ENCODE measurements around the gene PDGFRA.

Gene PDGFRA

DNA sequence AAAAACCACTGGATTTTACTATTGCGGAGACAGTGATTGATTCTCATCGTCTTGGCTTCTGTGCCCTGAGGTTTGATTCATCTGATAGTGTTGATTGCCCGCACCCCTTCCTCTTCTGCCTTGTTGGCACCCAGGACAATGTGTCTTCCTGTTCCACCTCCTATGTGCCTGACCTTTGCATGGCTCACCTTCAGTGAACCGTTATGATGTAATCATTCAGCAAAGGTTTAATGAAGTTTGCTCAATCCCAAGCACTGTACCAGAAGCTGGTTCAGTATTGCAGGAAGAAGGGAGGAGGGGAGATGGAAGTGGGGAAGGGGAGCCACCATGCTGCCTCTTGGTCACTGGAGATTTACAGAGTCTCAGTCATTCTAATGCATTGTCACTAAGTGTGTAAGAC, 36.3 kb downstream of the PDGFRA start:
- DNase-seq: no peak

- DNase-seq: no peak
Measured at GRCh38 chr4:54268151-54268550, 39.1 kb downstream of the PDGFRA start.

DNA sequence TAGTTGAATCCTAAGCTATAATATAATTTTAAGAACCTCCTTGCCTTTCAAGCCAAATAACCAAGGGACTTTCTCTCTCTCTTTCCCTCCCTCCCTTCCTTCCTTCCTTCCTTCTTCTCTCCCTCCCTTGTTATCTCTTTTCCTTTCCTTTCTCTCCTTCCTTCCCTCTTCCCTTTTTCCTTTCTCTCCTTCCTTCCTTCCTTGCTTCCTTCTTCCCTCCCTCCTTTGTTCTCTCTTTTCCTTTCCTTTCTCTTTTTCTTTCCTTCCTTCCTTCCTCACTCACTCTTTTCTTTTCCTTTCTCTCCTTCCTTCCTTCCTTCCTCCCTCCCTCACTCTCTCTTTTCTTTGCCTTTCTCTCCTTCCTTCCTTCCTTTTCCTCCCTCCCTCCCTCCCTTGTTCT, 42.4 kb downstream of the PDGFRA start:
- DNase-seq: no peak

- no peak for DNase-seq
Measured at GRCh38 chr4:54272051-54272450, 43.0 kb downstream of the PDGFRA start.

DNA sequence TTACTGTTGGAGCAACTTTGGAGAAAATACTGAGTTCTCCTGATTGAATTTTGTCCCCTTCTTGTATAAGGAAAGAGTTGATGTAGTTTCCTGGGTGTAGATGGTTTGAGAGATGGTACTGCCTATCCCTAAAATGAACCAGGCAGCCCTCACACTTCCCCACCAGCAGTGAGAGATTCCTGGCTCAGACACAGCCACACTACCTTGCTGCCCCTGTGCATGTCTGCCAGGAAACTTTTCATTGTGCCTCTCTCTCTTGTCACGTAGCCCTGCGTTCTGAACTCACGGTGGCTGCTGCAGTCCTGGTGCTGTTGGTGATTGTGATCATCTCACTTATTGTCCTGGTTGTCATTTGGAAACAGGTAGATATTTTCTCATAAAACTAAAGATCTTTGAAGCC, 45.2 kb downstream of the PDGFRA start:
- DNase-seq: no peak

DNA sequence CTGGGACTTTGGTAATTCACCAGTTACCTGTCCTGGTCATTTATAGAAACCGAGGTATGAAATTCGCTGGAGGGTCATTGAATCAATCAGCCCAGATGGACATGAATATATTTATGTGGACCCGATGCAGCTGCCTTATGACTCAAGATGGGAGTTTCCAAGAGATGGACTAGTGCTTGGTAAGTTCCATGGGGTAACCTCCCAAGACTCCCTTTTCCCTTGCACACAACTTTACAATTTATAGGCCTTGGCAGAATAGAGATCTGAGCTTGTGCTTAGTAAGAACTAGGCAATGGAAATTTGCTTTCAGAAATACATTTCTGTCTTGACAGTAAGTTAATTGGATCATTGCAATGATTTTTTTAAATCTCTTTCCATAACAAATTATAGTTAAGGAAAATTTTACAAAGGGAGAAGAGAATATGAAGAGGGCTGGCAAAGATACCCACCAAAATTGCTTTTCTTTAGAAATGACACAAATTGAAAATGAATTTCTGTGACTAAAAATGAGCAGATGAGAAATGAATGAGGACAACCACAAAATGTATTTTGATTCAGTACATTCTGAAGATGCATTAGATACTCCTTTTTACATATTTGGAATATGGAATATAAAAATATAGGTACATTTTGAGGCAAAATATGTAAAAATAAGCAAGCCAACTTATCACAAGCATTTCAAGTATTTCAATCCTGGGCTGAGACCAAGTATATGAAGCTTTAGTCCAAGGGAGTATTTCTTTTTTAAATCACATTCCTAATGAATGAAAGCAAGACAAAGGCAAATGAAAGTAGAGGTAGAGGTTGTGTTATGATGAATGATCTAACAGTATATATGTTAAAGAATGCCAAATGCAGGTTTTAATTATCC, 45.9 kb downstream of the PDGFRA start:
- DNase-seq: no peak

DNA sequence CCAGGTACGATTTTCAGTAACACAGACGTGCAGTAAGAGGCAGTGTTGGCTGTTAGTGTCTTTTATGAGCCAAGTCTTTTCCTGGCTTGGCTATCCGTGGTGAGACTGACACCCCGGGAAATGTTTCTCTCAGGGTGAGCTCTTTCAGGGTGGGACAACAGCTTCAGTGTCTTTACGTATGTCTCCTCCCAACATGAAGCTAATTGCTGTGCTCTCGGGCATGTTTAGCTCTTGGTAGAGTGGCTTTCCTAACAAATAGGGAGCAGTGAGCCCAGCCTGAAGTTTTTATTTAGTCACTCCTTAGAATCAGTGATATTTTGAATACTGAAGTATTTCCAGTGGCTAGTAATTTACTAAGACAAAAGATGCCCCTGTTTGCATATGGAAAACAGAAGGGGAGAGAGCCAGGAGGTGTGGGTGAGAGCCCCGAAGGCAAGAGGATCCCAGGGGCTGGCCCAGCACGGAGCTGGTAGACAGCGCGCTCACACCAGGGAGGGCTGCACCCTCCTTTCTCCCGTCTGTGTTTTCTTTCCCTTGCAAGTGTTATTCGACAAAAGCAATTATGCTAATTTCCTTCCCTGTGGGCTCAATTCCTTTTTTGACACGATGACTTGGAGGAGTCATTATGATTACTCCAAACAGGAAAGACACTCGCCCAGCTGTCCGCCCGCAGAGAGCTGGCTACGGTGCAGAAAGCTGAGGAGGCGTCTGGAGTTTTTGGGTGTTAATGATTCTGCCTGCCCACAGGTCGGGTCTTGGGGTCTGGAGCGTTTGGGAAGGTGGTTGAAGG, 47.7 kb downstream of the PDGFRA start:
- DNase-seq: no peak

DNA sequence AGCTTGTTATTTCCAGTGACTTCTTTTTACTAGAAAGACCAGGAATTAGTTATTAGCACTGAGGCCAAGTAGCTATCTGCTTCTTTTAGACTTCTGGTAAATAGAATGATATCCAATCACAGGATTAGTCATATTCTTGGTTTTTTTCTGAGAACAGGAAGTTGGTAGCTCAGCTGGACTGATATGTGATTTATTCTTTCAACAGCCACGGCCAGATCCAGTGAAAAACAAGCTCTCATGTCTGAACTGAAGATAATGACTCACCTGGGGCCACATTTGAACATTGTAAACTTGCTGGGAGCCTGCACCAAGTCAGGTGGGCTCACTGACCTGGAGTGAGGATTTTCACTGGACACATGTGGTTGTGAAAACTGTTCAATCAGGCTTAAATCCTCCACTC, 48.6 kb downstream of the PDGFRA start:
- DNase-seq: no peak

DNA sequence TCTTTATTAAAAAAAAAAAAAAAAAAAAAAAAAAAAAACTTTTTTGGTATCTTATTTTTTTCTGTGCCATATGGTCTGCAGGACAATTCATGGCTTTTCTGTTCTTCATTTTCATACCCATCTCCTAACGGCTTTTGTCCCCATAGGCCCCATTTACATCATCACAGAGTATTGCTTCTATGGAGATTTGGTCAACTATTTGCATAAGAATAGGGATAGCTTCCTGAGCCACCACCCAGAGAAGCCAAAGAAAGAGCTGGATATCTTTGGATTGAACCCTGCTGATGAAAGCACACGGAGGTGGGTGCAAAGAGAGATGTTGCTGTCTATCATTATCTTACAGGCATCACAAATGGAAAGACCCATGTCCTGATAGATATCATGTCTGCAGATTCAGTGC, 49.1 kb downstream of the PDGFRA start:
- DNase-seq: no peak

DNA sequence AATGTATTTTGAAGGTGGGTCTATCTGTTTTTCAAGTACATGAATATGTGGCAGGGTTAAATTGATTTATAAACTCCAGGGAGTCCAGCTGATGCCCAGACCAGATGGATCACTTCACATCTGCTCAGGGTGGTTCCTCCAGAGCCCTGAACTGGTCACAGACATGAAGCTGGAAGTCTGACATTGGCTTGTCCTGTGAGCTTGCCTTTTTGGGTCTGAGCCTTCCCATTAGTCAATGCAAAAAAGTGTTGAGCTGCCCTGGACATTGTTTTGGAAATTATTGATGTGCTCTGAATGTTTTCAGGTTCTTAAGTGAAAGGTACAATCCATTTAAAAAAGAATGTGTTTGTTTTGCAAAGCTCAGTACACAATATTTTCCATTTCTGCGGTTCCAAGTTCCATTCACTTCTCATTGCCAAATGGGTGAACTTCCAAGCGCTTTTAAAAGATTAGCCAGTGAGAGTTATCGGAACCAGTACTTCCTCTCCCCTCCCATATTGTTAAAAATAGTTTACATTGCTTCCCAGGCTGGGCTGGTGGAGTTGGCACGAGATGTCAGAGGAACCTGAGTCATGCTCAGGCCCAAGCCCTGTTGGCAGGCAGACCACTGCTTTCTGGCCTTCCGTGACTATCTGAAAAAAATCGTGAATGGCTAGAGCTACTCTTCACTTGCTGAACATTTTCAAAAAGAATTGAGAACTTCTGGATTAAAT, 52.1 kb downstream of the PDGFRA start:
- peak; percentile 69 for DNase-seq

DNA sequence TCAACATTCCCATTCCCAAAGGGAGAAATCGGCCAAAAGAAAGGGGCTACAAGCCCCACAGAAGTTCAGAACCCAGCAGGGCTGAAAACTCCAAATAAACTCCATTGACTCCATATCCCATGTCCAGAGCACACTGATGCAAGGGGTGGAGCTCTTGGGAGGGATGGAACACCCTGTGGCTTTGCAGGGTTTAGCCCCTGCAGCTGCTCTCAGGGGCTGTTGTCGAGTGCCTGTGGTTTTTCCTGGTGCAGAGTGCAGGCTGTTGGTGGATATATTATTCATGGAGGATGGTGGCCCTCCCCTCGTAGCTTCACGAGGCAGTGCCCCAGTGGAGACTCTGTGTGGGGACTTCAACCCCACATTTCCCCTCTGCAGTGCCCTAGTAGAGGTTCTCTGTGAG, 53.7 kb downstream of the PDGFRA start:
- no peak for DNase-seq

DNA sequence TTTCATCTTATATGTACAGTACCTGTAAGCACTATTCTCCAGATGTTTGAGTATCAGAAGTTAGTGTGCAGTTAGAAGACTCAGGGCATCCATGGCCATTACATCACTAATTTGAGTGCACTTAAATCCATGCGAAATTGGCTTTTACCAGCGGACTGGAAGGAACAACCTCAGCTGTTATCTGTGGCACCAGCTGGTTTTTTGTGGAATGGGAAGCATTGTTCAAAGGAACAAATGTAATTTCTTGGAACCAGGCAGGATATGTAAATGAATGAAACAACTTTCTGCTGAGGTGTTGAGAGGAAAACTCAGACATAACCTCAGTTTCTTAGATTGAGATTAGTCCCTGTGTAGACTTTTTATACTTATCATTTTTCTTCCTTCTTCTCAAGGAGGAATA, 60.2 kb downstream of the PDGFRA start:
- no peak for DNase-seq

DNA sequence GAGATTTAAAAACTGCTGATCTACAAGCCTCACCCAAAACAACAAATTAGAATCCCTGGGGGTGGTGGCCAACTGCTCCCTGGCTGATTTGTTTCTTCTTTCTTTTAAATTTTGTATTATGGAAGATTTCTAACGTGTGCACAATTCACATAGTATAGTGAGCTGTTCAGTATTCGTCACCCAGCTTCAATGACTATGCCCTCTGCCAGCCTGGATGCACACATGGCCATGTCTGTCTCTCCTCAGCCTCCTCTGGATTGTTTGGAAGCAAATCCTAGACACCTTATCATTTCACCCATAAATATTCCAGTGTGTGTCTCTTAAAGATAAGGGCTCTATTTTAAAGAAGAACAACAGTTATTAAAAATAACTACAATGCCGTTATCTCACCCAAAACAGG, 61.9 kb downstream of the PDGFRA start:
- DNase-seq: no peak

GRCh38 chr4:54296548-54297203, 67.6 kb downstream of the PDGFRA start:
- DNase-seq: no peak

GRCh38 chr4:54308110-54308509, 79.0 kb downstream of the PDGFRA start:
- no peak for DNase-seq

DNA sequence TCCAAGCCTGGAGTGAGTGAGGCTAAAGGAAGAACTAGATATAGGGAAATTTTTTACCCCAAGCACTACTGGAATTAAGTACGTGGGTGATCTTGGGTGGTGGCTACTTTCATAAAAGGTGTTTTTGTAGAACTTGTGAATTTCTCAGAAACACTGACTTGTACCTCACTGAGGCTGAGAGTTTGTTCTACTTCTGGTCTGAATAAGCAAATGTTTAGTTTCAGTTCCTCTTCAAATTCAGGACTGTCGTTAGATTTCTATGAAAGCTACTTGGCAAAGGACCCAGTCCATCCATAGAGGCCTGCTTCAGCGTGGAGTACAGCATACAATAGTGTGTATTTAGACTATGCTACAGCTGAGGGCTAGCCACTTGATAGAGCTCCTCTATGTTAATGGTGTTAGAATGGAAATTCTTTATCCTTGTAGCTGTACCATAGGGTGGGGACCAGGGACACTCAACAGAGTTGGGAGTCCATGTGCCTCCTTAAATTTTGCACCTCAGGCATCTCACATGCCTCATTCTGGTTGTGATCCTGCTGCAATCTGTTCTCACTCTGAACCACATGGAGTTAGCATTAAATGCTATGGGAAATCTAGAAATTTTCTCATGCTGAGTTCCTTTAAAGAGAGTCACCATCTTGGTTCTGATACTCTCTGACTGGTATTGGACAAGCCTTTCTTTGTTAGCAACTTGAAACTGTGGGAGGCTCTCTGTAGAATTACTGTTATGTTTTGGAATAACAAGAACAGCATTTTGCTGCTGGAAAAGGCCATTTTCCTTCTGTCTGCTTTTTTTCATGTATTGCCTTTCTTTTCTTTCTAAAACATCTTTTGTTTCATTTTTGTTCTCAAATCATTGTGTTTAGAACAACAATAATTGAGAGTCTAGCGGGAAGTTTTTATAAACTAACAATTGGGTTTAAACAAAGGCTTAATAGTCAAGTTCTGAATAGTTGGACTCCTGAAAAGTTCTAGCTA, 86.8 kb downstream of the PDGFRA start:
- no peak for DNase-seq

DNA sequence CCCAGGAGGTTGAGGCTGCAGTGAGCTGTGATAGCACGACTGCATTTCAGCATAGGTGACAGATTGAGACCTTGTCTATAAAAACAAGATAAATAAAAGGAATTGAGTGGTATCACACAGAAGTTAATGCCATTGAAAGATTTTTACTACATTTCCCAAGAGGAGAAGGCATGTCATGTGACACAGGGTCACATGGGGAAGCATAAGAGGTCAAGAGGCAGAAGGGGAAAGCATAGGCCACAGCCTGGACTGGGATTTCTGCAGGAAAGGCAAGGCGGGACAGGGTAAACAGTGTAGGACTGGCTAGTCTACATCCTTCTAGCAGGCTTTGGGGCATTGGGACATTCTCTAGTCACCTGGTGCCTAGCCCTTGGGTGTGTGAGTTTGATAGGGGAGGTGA, 88.6 kb downstream of the PDGFRA start:
- no peak for DNase-seq

GRCh38 chr4:54318904-54319303, 89.8 kb downstream of the PDGFRA start:
- DNase-seq: no peak

- DNase-seq: no peak
Measured at GRCh38 chr4:54320826-54321685, 92.0 kb downstream of the PDGFRA start.

DNA sequence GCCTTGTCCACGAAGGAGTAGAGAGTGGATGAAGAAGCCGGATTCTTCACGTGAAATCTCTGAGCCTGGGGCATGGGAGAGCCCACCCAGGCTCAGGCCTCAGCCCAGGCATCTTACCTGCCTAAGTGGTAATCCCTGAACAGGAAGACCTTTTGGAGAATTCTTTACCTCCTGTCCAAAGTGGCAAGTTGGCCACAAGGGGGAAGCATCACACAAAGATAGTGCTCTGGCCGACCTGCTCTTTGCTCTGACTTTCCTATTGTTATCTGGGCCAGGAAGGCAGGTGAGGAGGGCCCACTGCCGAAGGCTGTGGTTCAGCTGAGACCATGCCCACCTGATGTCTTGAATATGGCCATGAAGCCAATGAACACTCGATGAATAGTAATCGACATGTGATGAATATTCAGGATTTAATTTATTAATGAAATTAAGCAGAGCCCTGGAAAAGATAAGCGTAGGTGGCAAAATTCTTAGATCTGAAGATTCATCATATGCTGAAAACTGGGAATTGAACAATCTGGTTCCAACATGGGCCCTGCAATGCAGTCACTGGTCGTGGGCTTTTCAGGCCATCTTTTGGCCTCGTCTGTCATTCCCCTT, 93.8 kb downstream of the PDGFRA start:
- peak; percentile 67 for DNase-seq
